K562 (cell line): ENCODE measurements around the gene IRGQ. TPM values are rescaled to one million over a fixed set of nuclear protein-coding genes. Genes with fewer than 3 reads are reported as not detected.

Experiments used
- ATAC-seq: fragments of 200-7000 bp; cut with Tn5 transposase; 3 replicates; pipeline ENCODE4 v1.9.1; 2020; ENCODE audit warnings: moderate library complexity
- BruUV-seq: library from RNA; stranded (reverse); fragments of 400-500 nt; replicated peaks from 2 replicates; lab custom pipeline; 2021; lab: Mats Ljungman, UMichigan
- CTCF ChIA-PET: fragments of 300-600 bp; formaldehyde crosslinking; extraction: SDS; loops from one replicate; lab custom pipeline; 2021; ENCODE audit warnings: low intra/inter-chr PET ratio; lab: Yijun Ruan, JAX
- POLR2A ChIA-PET: fragments of 300-600, 350-650 bp; sonication (Branson Sonifier 250); formaldehyde crosslinking; extraction: SDS; loops from one replicate; lab custom pipeline; 2021; ENCODE audit warnings: antibody characterized with exemption, inconsistent platforms; lab: Yijun Ruan, JAX
- DNase-seq, 4 experiments: peaks; one replicate each; pipeline versions ENCODE4 v3.0.0 to v3.0.0-alpha.2; 2011 to 2018; ENCODE audit warnings: low spot score in 3 of 4, mixed read lengths in 3 of 4; ENCODE audit errors: extremely low read depth in 1 of 4
- FAIRE-seq: peaks from 2 replicates; lab custom pipeline; 2011; peaks lifted over from hg19 to GRCh38; lab: Jason Lieb, UNC
- H2AFZ ChIP-seq: 2 replicates; pipeline ENCODE4 v1.6.0; 2011; ENCODE audit warnings: low read depth, low read length, control low read depth, inconsistent platforms
- H3K27ac ChIP-seq: fragments of 200-600 bp; 3 replicates; pipeline ENCODE4 v1.8.0; 2011; ENCODE audit warnings: low read depth, mild to moderate bottlenecking, control low read depth, inconsistent platforms, low read length, moderate library complexity, mixed read lengths; ENCODE audit errors: extremely low read depth
- H3K27me3 ChIP-seq, 2 experiments: fragments of 300-600 bp in 1 of 2; 2 replicates in 1 of 2; 3 replicates in 1 of 2; pipeline versions ENCODE4 v1.6.0 to v1.8.0; 2011; ENCODE audit warnings: inconsistent platforms in 2 of 2, low read length in 2 of 2, mild to moderate bottlenecking in 1 of 2, mixed read lengths in 1 of 2, moderate library complexity in 1 of 2; ENCODE audit not compliant: control insufficient read depth in 2 of 2, insufficient read depth in 2 of 2
- H3K36me3 ChIP-seq: fragments of 300-600 bp; 3 replicates; pipeline ENCODE4 v1.8.0; 2011; ENCODE audit warnings: mild to moderate bottlenecking, low read length, inconsistent platforms; ENCODE audit not compliant: control insufficient read depth, insufficient read depth
- H3K4me1 ChIP-seq, 2 experiments: fragments of 200-600 bp in 1 of 2; replicated peaks in 1 of 2; 2 replicates in 1 of 2; 3 replicates in 1 of 2; pipeline versions ENCODE4 v1.5.1 to v1.8.0; 2011; ENCODE audit warnings: inconsistent platforms in 2 of 2, low read length in 2 of 2, mild to moderate bottlenecking in 1 of 2, mixed read lengths in 1 of 2, moderate library complexity in 1 of 2; ENCODE audit not compliant: control insufficient read depth in 2 of 2, insufficient read depth in 2 of 2
- H3K4me2 ChIP-seq: 2 replicates; pipeline ENCODE4 v1.6.1; 2011; ENCODE audit warnings: low read length, control low read depth, inconsistent platforms, mixed read lengths; ENCODE audit not compliant: insufficient read depth
- H3K4me3 ChIP-seq: fragments of 200-600 bp; sonication (generic), shearing (Covaris generic); 2 replicates; pipeline ENCODE4 v1.5.1; 2016; ENCODE audit warnings: control low read depth, inconsistent platforms
- H3K79me2 ChIP-seq: fragments of 200-600 bp; 3 replicates; pipeline ENCODE4 v1.8.0; 2011; ENCODE audit warnings: low read length, inconsistent platforms; ENCODE audit not compliant: control insufficient read depth, insufficient read depth
- H3K9ac ChIP-seq, 2 experiments: 2 replicates each; pipeline versions ENCODE4 v1.6.0 to v1.6.1; 2011; ENCODE audit warnings: low read depth in 2 of 2, low read length in 2 of 2, control low read depth in 1 of 2, inconsistent platforms in 1 of 2, mild to moderate bottlenecking in 1 of 2, mixed read lengths in 1 of 2; ENCODE audit not compliant: insufficient read depth in 1 of 2
- H3K9me1 ChIP-seq: one replicate; pipeline ENCODE4 v1.6.0; 2011; ENCODE audit warnings: inconsistent platforms, mild to moderate bottlenecking, low read length, moderate library complexity; ENCODE audit not compliant: control insufficient read depth, insufficient read depth
- H3K9me3 ChIP-seq: replicated peaks from 2 replicates; pipeline ENCODE4 v1.5.1; 2011; ENCODE audit warnings: low read depth, low read length, inconsistent platforms; ENCODE audit not compliant: control insufficient read depth, insufficient read depth
- H4K20me1 ChIP-seq: replicated peaks from 2 replicates; pipeline ENCODE4 v1.6.1; 2011; ENCODE audit warnings: low read length, inconsistent platforms, mixed read lengths; ENCODE audit not compliant: control insufficient read depth, insufficient read depth
- ARHGAP35 ChIP-seq: fragments of 450-650 bp; IDR thresholded peaks from 2 replicates; pipeline ENCODE4 v1.6.1; 2018; ENCODE audit not compliant: partially characterized antibody
- CBX2 ChIP-seq: fragments of 200-600 bp; sonication (generic); IDR thresholded peaks from one replicate; pipeline ENCODE4 v1.6.1; 2012; ENCODE audit warnings: mild to moderate bottlenecking, low read length, inconsistent platforms; ENCODE audit not compliant: insufficient read depth, poor library complexity, severe bottlenecking
- CLOCK ChIP-seq: fragments of 250-450 bp; sonication (Bioruptor Pico); IDR thresholded peaks from 2 replicates; pipeline ENCODE4 v1.4.0; 2020; ENCODE audit warnings: mild to moderate bottlenecking, moderate library complexity, borderline replicate concordance
- KAT8 ChIP-seq: fragments of 450-650 bp; IDR thresholded peaks from 2 replicates; pipeline ENCODE4 v1.6.1; 2016; ENCODE audit warnings: low read depth, mild to moderate bottlenecking
- NELFE ChIP-seq: IDR thresholded peaks from 2 replicates; pipeline ENCODE4 v1.6.1; 2011; ENCODE audit warnings: mild to moderate bottlenecking; ENCODE audit not compliant: insufficient read depth, insufficient read length
- PHF20 ChIP-seq: fragments of 450-650 bp; IDR thresholded peaks from 2 replicates; pipeline ENCODE4 v1.6.1; 2018; ENCODE audit not compliant: partially characterized antibody
- SRSF1 ChIP-seq: fragments of 200-400 bp; formaldehyde crosslinking; IDR thresholded peaks from 2 replicates; pipeline ENCODE4 v1.6.1; 2017; ENCODE audit warnings: mild to moderate bottlenecking, low read depth, low read length, moderate library complexity
- TFAP4 ChIP-seq: sonication (generic); formaldehyde crosslinking; IDR thresholded peaks from 2 replicates; pipeline ENCODE4 v1.8.0; 2022; ENCODE audit warnings: missing genetic modification reagents, mild to moderate bottlenecking, moderate library complexity, borderline replicate concordance
- ZNF12 ChIP-seq: sonication (generic); formaldehyde crosslinking; IDR thresholded peaks from 2 replicates; pipeline ENCODE4 v1.4.0; 2020; ENCODE audit warnings: mild to moderate bottlenecking, missing genetic modification reagents
- ZNF592 ChIP-seq: fragments of 450-650 bp; IDR thresholded peaks from 2 replicates; pipeline ENCODE4 v1.6.1; 2017; ENCODE audit warnings: antibody characterized with exemption, mild to moderate bottlenecking
- ZSCAN29 ChIP-seq: fragments of 450-650 bp; IDR thresholded peaks from 2 replicates; pipeline ENCODE4 v1.6.1; 2017
- WGBS: fragments of 100-300 bp; shearing (Covaris generic); methylation state at CpG from one replicate; pipeline ENCODE4 v1.1.6; 2016; ENCODE audit warnings: low coverage, mixed read lengths; ENCODE audit not compliant: insufficient coverage; ENCODE audit errors: missing lambda C conversion rate; 5-methylcytosine and 5-hydroxymethylcytosine counted together
- in situ Hi-C: fragments of 300-500 bp; cut with MboI; formaldehyde crosslinking; loops from 4 replicates; pipeline ENCODE4 v1.15.0; 2018; ENCODE audit warnings: inconsistent platforms, mixed read lengths
- intact Hi-C: fragments of 100-400 bp; cut with micrococcal nuclease; formaldehyde crosslinking; loops from 2 replicates; pipeline ENCODE4 v1.14.2; 2022
- polyA plus RNA-seq, 8 experiments: library from polyadenylated mRNA; depleted of rRNA in 4 of 8; stranded (reverse) in 5 of 8; unstranded in 3 of 8; fragments of >200 nt; fragmentation: Nextera tagmentation in 2 of 8; fragmentation: Illumina TruSeq in 1 of 8; extraction: Ambion mirVana in 2 of 8; extraction: Trizol in 1 of 8; gene quantifications; 2 replicates each; pipeline versions ENCODE4 v1.2.1 to v1.2.3, GENCODE V29; 2011 to 2014; ENCODE audit warnings: inconsistent platforms in 1 of 8, missing spikeins in 1 of 8
- total RNA-seq, 7 experiments: library from RNA; depleted of rRNA in 6 of 7; stranded (reverse); fragments of >200 nt in 6 of 7; fragmentation: Illumina TruSeq in 2 of 7; extraction: Trizol in 2 of 7; gene quantifications; 2 replicates each; pipeline versions ENCODE4 v1.2.1 to v1.2.3, GENCODE V29; 2011 to 2021; ENCODE audit warnings: low replicate concordance in 1 of 7

The IRGQ gene
- total and polyA plus RNA-seq, 9 of the 15 experiments (the other 6 are each of a cell fraction or from before 2014, with no cell fraction given): 3.5 to 19.2 (median 7.9) TPM

DNA sequence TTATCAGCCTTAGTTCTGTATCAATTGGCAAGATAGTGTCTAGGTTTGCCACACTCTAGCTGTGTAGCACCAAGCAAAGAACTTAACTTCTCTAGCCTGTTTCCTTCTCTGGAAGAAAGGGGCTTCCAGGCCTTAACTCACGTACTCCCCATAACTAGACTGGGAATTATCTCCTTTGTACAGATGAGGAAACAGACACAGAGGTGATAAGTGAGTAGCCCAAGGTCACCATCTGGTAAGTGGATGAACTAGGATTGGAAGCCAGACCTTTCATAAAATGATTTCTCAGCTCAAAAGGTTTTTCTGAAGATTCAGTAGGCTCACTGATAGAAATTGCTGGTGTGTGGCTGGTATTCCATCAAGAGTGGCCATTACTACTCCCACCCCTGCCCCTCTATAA, 20.4 kb upstream of the IRGQ start (continued):
- no peak for TF ChIP-seq ZNF592
- TF ChIP-seq, all 486 proteins: peak for 30

GRCh38 chr19:43612374-43612773, 16.4 kb upstream of the IRGQ start:
- H2AFZ ChIP-seq: no peak overlapping the region
- H3K36me3 ChIP-seq: peaks cover 42% of the 10 kb centered on the region; the same call in 2 of the 3 replicates
- H3K4me3 ChIP-seq: no peak overlapping the region
- H3K9me3 ChIP-seq: no peaks in the 10 kb centered on the region
- CTCF ChIA-PET: no interaction called here
- ATAC-seq: no peak
- no peak overlapping the region for H3K4me2 ChIP-seq
- POLR2A ChIA-PET: interaction anchor here (8.7 kb wide), 1 partner anchor 15 kb away, joined by 60 read pairs; the partner anchor contains the start of genes IRGQ and ZNF576
- in situ Hi-C loops (no loop called here), intact Hi-C loops (no loop called here)
- H4K20me1 ChIP-seq: no peaks in the 10 kb centered on the region
- H3K27me3 ChIP-seq: no peaks in the 10 kb centered on the region
- DNase-seq: no peak
- peaks cover 6% of the 10 kb centered on the region for H3K9me1 ChIP-seq
- H3K4me1 ChIP-seq: peaks cover 29 to 42% of the 10 kb centered on the region in 2 experiments
- BruUV-seq: no TSS peak
- no peak overlapping the region for H3K27ac ChIP-seq
- H3K9ac ChIP-seq: peak overlapping the region in 1 of 2 experiments; percentile 58; a peak in 1 of 4 replicates
- 98% methylated on average over 8 of the region's 12 CpGs for WGBS
- H3K79me2 ChIP-seq: peaks cover 30% of the 10 kb centered on the region
- no peak for FAIRE-seq
- no peak for TF ChIP-seq CBX2
- TF ChIP-seq ZNF12 (CRISPR knock-in tag): no peak
- no peak for TF ChIP-seq TFAP4 (CRISPR knock-in tag)
- no peak for TF ChIP-seq NELFE
- TF ChIP-seq ARHGAP35: no peak
- TF ChIP-seq CLOCK (CRISPR knock-in tag): no peak
- no peak for TF ChIP-seq KAT8
- no peak for TF ChIP-seq ZSCAN29
- no peak for TF ChIP-seq SRSF1
- no peak for TF ChIP-seq PHF20
